Endothelial cell of umbilical vein (primary cell): ENCODE data around the gene FEN1. TPM values are rescaled to one million over a fixed set of nuclear protein-coding genes. Genes with fewer than 3 reads are reported as not detected.

Source experiments
- BruUV-seq: library from RNA; stranded (reverse); fragments of 400-500 nt; replicated peaks from 2 replicates; lab custom pipeline; 2021; lab: Mats Ljungman, UMichigan
- CTCF ChIA-PET: fragments of 300-600, 350-600 bp; sonication (Branson Sonifier 250); formaldehyde crosslinking; loops from one replicate; lab custom pipeline; 2021; ENCODE audit warnings: antibody characterized with exemption, inconsistent platforms; lab: Charles Lee
- POLR2A ChIA-PET: fragments of 300-600, 350-600 bp; sonication (Branson Sonifier 250); formaldehyde crosslinking; loops from one replicate; lab custom pipeline; 2021; ENCODE audit warnings: antibody characterized with exemption, inconsistent platforms; lab: Charles Lee
- DNase-seq: peaks from one replicate; pipeline ENCODE4 v3.0.0-alpha.2; 2011; ENCODE audit warnings: low read depth, low spot score
- FAIRE-seq: peaks from 2 replicates; lab custom pipeline; 2011; peaks lifted over from hg19 to GRCh38; lab: Jason Lieb, UNC
- H2AFZ ChIP-seq: 2 replicates; pipeline ENCODE4 v1.6.0; 2012; ENCODE audit warnings: low read depth, low read length, control low read depth, inconsistent platforms
- H3K27ac ChIP-seq: 2 replicates; pipeline ENCODE4 v1.5.1; 2011; ENCODE audit warnings: low read depth, mild to moderate bottlenecking, control low read depth, low read length, moderate library complexity; ENCODE audit not compliant: insufficient read depth
- H3K27me3 ChIP-seq, 2 experiments: 2 replicates each; pipeline versions ENCODE4 v1.6.0 to v1.6.1; 2011; ENCODE audit warnings: low read length in 2 of 2, mixed read lengths in 1 of 2; ENCODE audit not compliant: control insufficient read depth in 2 of 2, insufficient read depth in 2 of 2
- H3K36me3 ChIP-seq, 2 experiments: 2 replicates in 1 of 2; 3 replicates in 1 of 2; pipeline ENCODE4 v1.5.1; 2011; ENCODE audit warnings: low read length in 2 of 2, mild to moderate bottlenecking in 1 of 2, moderate library complexity in 1 of 2; ENCODE audit not compliant: control insufficient read depth in 2 of 2, insufficient read depth in 2 of 2; ENCODE audit errors: extremely low read depth in 1 of 2
- H3K4me1 ChIP-seq: 3 replicates; pipeline ENCODE4 v1.5.1; 2011; ENCODE audit warnings: mild to moderate bottlenecking, low read length; ENCODE audit not compliant: control insufficient read depth, insufficient read depth; ENCODE audit errors: extremely low read depth
- H3K4me2 ChIP-seq: 2 replicates; pipeline ENCODE4 v1.6.1; 2011; ENCODE audit warnings: low read length, control low read depth, mixed read lengths; ENCODE audit not compliant: insufficient read depth
- H3K4me3 ChIP-seq, 3 experiments: fragments of 200-600 bp in 1 of 3; sonication (generic), shearing (Covaris generic) in 1 of 3; replicated peaks in 1 of 3; 2 replicates each; pipeline ENCODE4 v1.5.1; 2011 to 2016; ENCODE audit warnings: control low read depth in 3 of 3, low read length in 3 of 3, mild to moderate bottlenecking in 2 of 3, inconsistent platforms in 1 of 3, low read depth in 1 of 3, moderate library complexity in 1 of 3; ENCODE audit not compliant: insufficient read depth in 1 of 3
- H3K79me2 ChIP-seq: 2 replicates; pipeline ENCODE4 v1.6.0; 2012; ENCODE audit warnings: low read length, inconsistent platforms; ENCODE audit not compliant: control insufficient read depth, insufficient read depth
- H3K9ac ChIP-seq: replicated peaks from 2 replicates; pipeline ENCODE3; 2011; ENCODE audit warnings: low read length, control low read depth; ENCODE audit not compliant: insufficient read depth; ENCODE audit errors: extremely low read depth
- H3K9me1 ChIP-seq: replicated peaks from 3 replicates; pipeline ENCODE4 v1.6.0; 2011; ENCODE audit warnings: mild to moderate bottlenecking, low read length; ENCODE audit not compliant: control insufficient read depth, insufficient read depth; ENCODE audit errors: extremely low read depth
- H3K9me3 ChIP-seq: replicated peaks from 2 replicates; pipeline ENCODE4 v1.5.1; 2012; ENCODE audit warnings: low read length, inconsistent platforms; ENCODE audit not compliant: control insufficient read depth, insufficient read depth
- H4K20me1 ChIP-seq: replicated peaks from 2 replicates; pipeline ENCODE3; 2011; ENCODE audit warnings: mild to moderate bottlenecking, low read length; ENCODE audit not compliant: control insufficient read depth, insufficient read depth; ENCODE audit errors: extremely low read depth
- CTCF ChIP-seq, 2 donors: IDR thresholded peaks; 1 replicate in 1 of 2; 2 replicates in 1 of 2; pipeline ENCODE4 v1.5.1; 2011; ENCODE audit warnings: low read length in 2 of 2, mild to moderate bottlenecking in 2 of 2, moderate library complexity in 2 of 2, control low read depth in 1 of 2, inconsistent platforms in 1 of 2, low read depth in 1 of 2; ENCODE audit not compliant: insufficient read depth in 1 of 2; ENCODE audit errors: extremely low read depth in 1 of 2
- FOS ChIP-seq: IDR thresholded peaks from 2 replicates; pipeline ENCODE4 v1.6.1; 2011; ENCODE audit warnings: mild to moderate bottlenecking, low read length, moderate library complexity, borderline replicate concordance; ENCODE audit not compliant: insufficient read depth
- MAX ChIP-seq: IDR thresholded peaks from 2 replicates; pipeline ENCODE4 v1.6.1; 2011; ENCODE audit not compliant: insufficient read depth, insufficient read length
- dilution Hi-C: fragments of 300-500 bp; cut with MboI; formaldehyde crosslinking; loops from one replicate; pipeline ENCODE4 v1.15.0; 2019; ENCODE audit warnings: low sequenced_read_pairs; ENCODE audit not compliant: extremely low pct_ligation_motif_present
- intact Hi-C: fragments of 100-400 bp; cut with micrococcal nuclease; formaldehyde crosslinking; loops from one replicate; pipeline ENCODE4 v1.10.0; 2022
- polyA plus RNA-seq, 4 experiments: library from polyadenylated mRNA; depleted of rRNA in 3 of 4; stranded (reverse) in 3 of 4; unstranded in 1 of 4; fragments of >200 nt; gene quantifications; 2 replicates each; pipeline versions ENCODE4 v1.2.1 to v1.2.3, GENCODE V29; 2011 to 2012; ENCODE audit warnings: missing spikeins in 1 of 4
- total RNA-seq: library from RNA; stranded (reverse); gene quantifications from 2 replicates; pipeline ENCODE4 v1.2.3, GENCODE V29; 2021

Gene FEN1
- total and polyA plus RNA-seq, 2 donors (not counting 3 experiments of a cell fraction or from before 2014, with no cell fraction given): 29.3 to 60.5 TPM

GRCh38 chr11:61747192-61747966, 45.3 kb upstream of the FEN1 start:
- POLR2A ChIA-PET: no interaction called here
- Histone ChIP-seq H3K27ac (no peak overlapping the region), H3K27me3 (no peaks in the 10 kb centered on the region), H3K36me3 (no peaks in the 10 kb centered on the region), H3K4me3 (no peak overlapping the region), H4K20me1 (no peaks in the 10 kb centered on the region), H3K9ac (no peak overlapping the region), H3K4me1 (no peaks in the 10 kb centered on the region), H3K9me3 (no peaks in the 10 kb centered on the region), H3K9me1 (no peaks in the 10 kb centered on the region), H3K4me2 (no peak overlapping the region), H3K79me2 (no peaks in the 10 kb centered on the region), H2AFZ (no peak overlapping the region)
- peak; percentile 52 for DNase-seq
- intact Hi-C loops (loop anchor here (1.0 to 2.0 kb wide), 3 partner anchors 29 to 361 kb away; no protein-coding TSS in a partner anchor), dilution Hi-C loops (no loop called here)
- no TSS peak for BruUV-seq
- TF ChIP-seq FOS (no peak), CTCF (IDR thresholded peaks at IDR 0.05; ENCODE audit: extremely low read depth in 1 of 2, insufficient read depth in 1 of 2, low read depth in 1 of 2, low read length in 2 of 2) (peak; percentile 93 to 98)
- CTCF ChIA-PET: interaction anchor here (0.7 to 5.4 kb wide), 25 partner anchors 8 to 365 kb away, joined by 3 to 91 read pairs (median 7); partner anchors contain the start of genes FEN1 and TMEM258
- FAIRE-seq: peak; percentile 92

GRCh38 chr11:61747967-61748285, 44.8 kb upstream of the FEN1 start:
- H3K9me1 ChIP-seq: no peaks in the 10 kb centered on the region
- peaks cover 3% of the 10 kb centered on the region for H3K4me1 ChIP-seq
- H3K4me3 ChIP-seq: no peak overlapping the region
- H2AFZ ChIP-seq: no peak overlapping the region
- H3K4me2 ChIP-seq: no peak overlapping the region
- no peaks in the 10 kb centered on the region for H3K9me3 ChIP-seq
- intact Hi-C loops (loop anchor here (1.0 to 2.0 kb wide), 3 partner anchors 28 to 361 kb away; no protein-coding TSS in a partner anchor), dilution Hi-C loops (no loop called here)
- no peaks in the 10 kb centered on the region for H3K27me3 ChIP-seq
- ChIA-PET POLR2A (no interaction called here), CTCF (interaction anchor here (0.9 to 5.4 kb wide), 22 partner anchors 9 to 360 kb away, joined by 3 to 91 read pairs (median 8); partner anchors contain the start of genes FEN1 and TMEM258)
- no peak for TF ChIP-seq MAX
- no peak overlapping the region for H3K9ac ChIP-seq
- DNase-seq (no peak), FAIRE-seq (no peak)
- H4K20me1 ChIP-seq: no peaks in the 10 kb centered on the region
- no peaks in the 10 kb centered on the region for H3K79me2 ChIP-seq
- H3K27ac ChIP-seq: no peak overlapping the region
- no TSS peak for BruUV-seq
- no peaks in the 10 kb centered on the region for H3K36me3 ChIP-seq
